ENCODE measurements around the gene DNAJC25. TPM values are rescaled to one million over a fixed set of nuclear protein-coding genes. Genes with fewer than 3 reads are reported as not detected.

Gene DNAJC25
- total RNA-seq, 1 experiment from 2014 or later: 10.2 TPM

DNA sequence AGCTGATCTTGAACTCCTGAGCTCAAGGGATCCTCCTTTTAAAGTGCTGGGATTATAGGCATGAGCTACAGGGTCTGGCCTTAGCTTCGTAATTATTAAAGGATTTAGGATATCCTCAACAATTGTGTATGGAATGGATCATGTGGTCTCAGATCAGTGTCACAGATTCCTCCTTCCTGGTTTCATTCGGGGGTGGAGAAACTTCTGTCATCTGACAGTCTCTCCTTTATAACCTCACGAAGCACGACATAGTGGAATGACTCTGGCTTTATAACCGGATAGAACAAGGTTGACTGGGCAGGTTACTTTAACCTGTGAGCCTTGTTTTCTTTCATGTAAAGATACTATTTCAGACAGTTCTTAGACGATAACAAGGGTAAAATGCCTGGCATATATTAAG is 25.9 kb downstream of the DNAJC25 start:
- BruUV-seq (replicated peaks): no TSS peak
- peaks cover 2% of the 10 kb centered on the region for H3K4me1 Mint-ChIP-seq (ENCODE audit: low read depth, unreplicated experiment)
- POLR2A ChIA-PET: no interaction called here
- Histone ChIP-seq H3K36me3 (ENCODE audit: control insufficient read depth, insufficient read depth, low read length) (no peaks in the 10 kb centered on the region), H3K4me1 (no peaks in the 10 kb centered on the region), H3K9me3 (no peaks in the 10 kb centered on the region), H3K4me3 (ENCODE audit: low read depth, low read length) (no peak overlapping the region), H3K27me3 (replicated peaks; ENCODE audit: control insufficient read depth, insufficient read depth, low read length) (no peaks in the 10 kb centered on the region)
- TF ChIP-seq CTCF (IDR thresholded peaks at IDR 0.05; ENCODE audit: insufficient read depth in 1 of 2, low read depth in 1 of 2, low read length in 1 of 2, severe bottlenecking in 1 of 2, unreplicated experiment in 1 of 2): no peak
- H3K36me3 Mint-ChIP-seq (ENCODE audit: insufficient read depth, unreplicated experiment): peaks cover 25% of the 10 kb centered on the region
- no peak for DNase-seq
- no peak overlapping the region for H3K27ac Mint-ChIP-seq (ENCODE audit: unreplicated experiment)
- no peaks in the 10 kb centered on the region for H3K27me3 Mint-ChIP-seq (ENCODE audit: insufficient read depth, unreplicated experiment)
- no peak overlapping the region for H3K4me3 Mint-ChIP-seq (ENCODE audit: unreplicated experiment)
- CTCF ChIA-PET: no interaction called here
- no peaks in the 10 kb centered on the region for H3K9me3 Mint-ChIP-seq (ENCODE audit: unreplicated experiment)
- intact Hi-C loops (cut with micrococcal nuclease; ENCODE audit: unreplicated experiment): no loop called here

DNA sequence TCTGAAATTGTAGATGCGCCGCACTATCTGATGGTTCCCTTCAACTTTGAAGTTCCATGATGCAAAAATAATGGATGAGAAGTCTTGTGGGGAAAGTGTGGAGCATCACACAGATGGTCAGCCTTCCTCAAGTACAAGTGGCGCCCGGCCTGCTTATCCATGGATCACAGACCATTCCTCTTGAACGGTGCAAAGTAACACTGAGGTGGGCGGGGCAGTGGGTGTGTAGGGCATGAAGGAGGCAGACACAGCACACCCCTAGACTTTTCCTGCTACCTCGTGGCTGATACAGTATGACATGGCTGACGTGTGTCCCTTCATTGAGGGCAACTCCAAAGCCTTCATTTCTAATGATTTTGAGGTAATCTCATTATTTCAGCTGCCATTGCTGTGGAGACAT is 27.8 kb downstream of the DNAJC25 start:
- BruUV-seq (replicated peaks): no TSS peak
- Mint-ChIP-seq H3K36me3 (ENCODE audit: insufficient read depth, unreplicated experiment) (peaks cover 24% of the 10 kb centered on the region), H3K4me3 (ENCODE audit: unreplicated experiment) (no peak overlapping the region), H3K9me3 (ENCODE audit: unreplicated experiment) (no peaks in the 10 kb centered on the region), H3K27ac (ENCODE audit: unreplicated experiment) (no peak overlapping the region), H3K27me3 (ENCODE audit: insufficient read depth, unreplicated experiment) (no peaks in the 10 kb centered on the region), H3K4me1 (ENCODE audit: low read depth, unreplicated experiment) (peaks cover 19% of the 10 kb centered on the region)
- Histone ChIP-seq H3K4me1 (peaks cover 12% of the 10 kb centered on the region), H3K4me3 (ENCODE audit: low read depth, low read length) (no peak overlapping the region), H3K27me3 (replicated peaks; ENCODE audit: control insufficient read depth, insufficient read depth, low read length) (no peaks in the 10 kb centered on the region), H3K9me3 (no peaks in the 10 kb centered on the region), H3K36me3 (ENCODE audit: control insufficient read depth, insufficient read depth, low read length) (no peaks in the 10 kb centered on the region)
- ChIA-PET CTCF (no interaction called here), POLR2A (no interaction called here)
- intact Hi-C loops (cut with micrococcal nuclease; ENCODE audit: unreplicated experiment): no loop called here
- DNase-seq: no peak
- no peak for TF ChIP-seq CTCF (IDR thresholded peaks at IDR 0.05; ENCODE audit: insufficient read depth in 1 of 2, low read depth in 1 of 2, low read length in 1 of 2, severe bottlenecking in 1 of 2, unreplicated experiment in 1 of 2)

DNA sequence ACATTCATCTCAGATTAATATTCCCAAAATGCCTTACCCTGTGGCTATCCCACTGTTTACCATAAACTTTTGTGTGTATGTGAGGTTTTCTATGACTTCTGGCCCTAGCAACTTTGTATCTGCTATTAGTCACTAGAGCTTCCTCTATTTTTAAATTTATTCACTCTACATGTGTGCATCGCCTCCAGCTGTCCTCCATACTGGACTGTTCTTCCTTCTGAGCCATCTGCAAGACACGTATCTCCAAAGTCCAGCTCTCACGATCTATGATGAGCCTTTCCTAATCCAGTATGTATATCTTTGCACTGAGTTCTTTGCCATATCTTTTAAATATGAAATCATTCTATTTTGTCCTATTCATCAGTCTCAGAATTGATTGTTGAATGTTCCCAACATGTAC is 28.6 kb downstream of the DNAJC25 start:
- intact Hi-C loops (cut with micrococcal nuclease; ENCODE audit: unreplicated experiment): no loop called here
- ChIA-PET POLR2A (no interaction called here), CTCF (no interaction called here)
- Histone ChIP-seq H3K9me3 (no peaks in the 10 kb centered on the region), H3K36me3 (ENCODE audit: control insufficient read depth, insufficient read depth, low read length) (no peaks in the 10 kb centered on the region), H3K4me1 (peaks cover 19% of the 10 kb centered on the region), H3K27me3 (replicated peaks; ENCODE audit: control insufficient read depth, insufficient read depth, low read length) (no peaks in the 10 kb centered on the region), H3K4me3 (ENCODE audit: low read depth, low read length) (no peak overlapping the region)
- no TSS peak for BruUV-seq (replicated peaks)
- Mint-ChIP-seq H3K4me3 (ENCODE audit: unreplicated experiment) (no peak overlapping the region), H3K27ac (ENCODE audit: unreplicated experiment) (no peak overlapping the region), H3K27me3 (ENCODE audit: insufficient read depth, unreplicated experiment) (no peaks in the 10 kb centered on the region), H3K36me3 (ENCODE audit: insufficient read depth, unreplicated experiment) (peaks cover 22% of the 10 kb centered on the region), H3K9me3 (ENCODE audit: unreplicated experiment) (no peaks in the 10 kb centered on the region), H3K4me1 (ENCODE audit: low read depth, unreplicated experiment) (peaks cover 23% of the 10 kb centered on the region)
- no peak for DNase-seq
- TF ChIP-seq CTCF (IDR thresholded peaks at IDR 0.05; ENCODE audit: insufficient read depth in 1 of 2, low read depth in 1 of 2, low read length in 1 of 2, severe bottlenecking in 1 of 2, unreplicated experiment in 1 of 2): no peak

All from Caco-2 (cell line).